CD14-positive monocyte (primary cell): ENCODE data around the gene UST. TPM values are rescaled to one million over a fixed set of nuclear protein-coding genes. Genes with fewer than 3 reads are reported as not detected.

ENCODE experiments used
- DNase-seq, 3 donors: peaks; one replicate each; pipeline ENCODE4 v3.0.0-alpha.2; 2011 to 2022
- H2AFZ ChIP-seq: 2 replicates; pipeline ENCODE4 v1.6.0; 2012; ENCODE audit warnings: mild to moderate bottlenecking, low read depth, low read length, inconsistent platforms; ENCODE audit not compliant: insufficient read depth, poor library complexity, severe bottlenecking
- H3K27ac ChIP-seq, 2 donors: 1 replicate in 1 of 2; 2 replicates in 1 of 2; pipeline ENCODE4 v1.5.1; 2012 to 2013; ENCODE audit warnings: low read length in 2 of 2, control low read depth in 1 of 2, inconsistent platforms in 1 of 2, low read depth in 1 of 2, mild to moderate bottlenecking in 1 of 2
- H3K27me3 ChIP-seq, 2 donors: one replicate each; pipeline versions ENCODE4 v1.6.0 to v1.6.1; 2011 to 2013; ENCODE audit warnings: low read length in 2 of 2; ENCODE audit not compliant: control insufficient read depth in 2 of 2, insufficient read depth in 2 of 2
- H3K36me3 ChIP-seq, 2 donors: replicated peaks in 1 of 2; 1 replicate in 1 of 2; 2 replicates in 1 of 2; pipeline versions ENCODE4 v1.5.1 to v1.6.1; 2012 to 2013; ENCODE audit warnings: low read length in 2 of 2, control low read depth in 1 of 2, inconsistent platforms in 1 of 2, mild to moderate bottlenecking in 1 of 2; ENCODE audit not compliant: insufficient read depth in 2 of 2, control insufficient read depth in 1 of 2
- H3K4me1 ChIP-seq, 2 donors: 1 replicate in 1 of 2; 2 replicates in 1 of 2; pipeline versions ENCODE4 v1.5.1 to v1.6.1; 2012 to 2013; ENCODE audit warnings: low read length in 2 of 2, control low read depth in 1 of 2, inconsistent platforms in 1 of 2, mild to moderate bottlenecking in 1 of 2, moderate library complexity in 1 of 2; ENCODE audit not compliant: insufficient read depth in 2 of 2, control insufficient read depth in 1 of 2
- H3K4me2 ChIP-seq: replicated peaks from 2 replicates; pipeline ENCODE3; 2012; ENCODE audit warnings: low read length, moderate library complexity, mild to moderate bottlenecking; ENCODE audit not compliant: poor library complexity, severe bottlenecking; ENCODE audit errors: extremely low read depth
- H3K4me3 ChIP-seq, 3 experiments: fragments of 200-600 bp in 1 of 3; sonication (generic) in 1 of 3; replicated peaks in 1 of 3; 1 replicate in 2 of 3; 2 replicates in 1 of 3; pipeline ENCODE4 v1.5.1; 2011 to 2013; ENCODE audit warnings: low read length in 3 of 3, mild to moderate bottlenecking in 3 of 3, control low read depth in 2 of 3, low read depth in 2 of 3, inconsistent platforms in 1 of 3, moderate library complexity in 1 of 3
- H3K79me2 ChIP-seq: 2 replicates; pipeline ENCODE4 v1.6.0; 2012; ENCODE audit warnings: mild to moderate bottlenecking, control low read depth, inconsistent platforms, low read length, moderate library complexity; ENCODE audit not compliant: insufficient read depth
- H3K9ac ChIP-seq: 2 replicates; pipeline ENCODE4 v1.6.0; 2017; ENCODE audit warnings: low read length, mild to moderate bottlenecking; ENCODE audit not compliant: insufficient read depth, poor library complexity, severe bottlenecking
- H3K9me3 ChIP-seq, 2 donors: replicated peaks in 1 of 2; 1 replicate in 1 of 2; 2 replicates in 1 of 2; pipeline versions ENCODE4 v1.5.1 to v1.6.1; 2012 to 2013; ENCODE audit warnings: low read length in 2 of 2, control low read depth in 1 of 2; ENCODE audit not compliant: control insufficient read depth in 1 of 2, insufficient read depth in 1 of 2
- H4K20me1 ChIP-seq: 2 replicates; pipeline ENCODE4 v1.6.0; 2012; ENCODE audit warnings: mild to moderate bottlenecking, low read length, control low read depth, moderate library complexity; ENCODE audit not compliant: insufficient read depth
- H3K27ac Mint-ChIP-seq, 7 donors: one replicate each; pipeline ENCODE4 v1.8.0; 2020; ENCODE audit warnings: mild to moderate bottlenecking in 7 of 7, mixed read lengths in 7 of 7, moderate library complexity in 6 of 7, inconsistent platforms in 2 of 7
- H3K27me3 Mint-ChIP-seq, 3 donors: one replicate each; pipeline ENCODE4 v1.8.0; 2021 to 2022; ENCODE audit warnings: low read depth in 3 of 3, mild to moderate bottlenecking in 3 of 3, mixed read lengths in 3 of 3, moderate library complexity in 3 of 3, inconsistent platforms in 1 of 3
- H3K36me3 Mint-ChIP-seq, 2 donors: one replicate each; pipeline ENCODE4 v1.8.0; 2020; ENCODE audit warnings: mixed read lengths in 2 of 2, inconsistent platforms in 1 of 2, mild to moderate bottlenecking in 1 of 2
- H3K4me1 Mint-ChIP-seq: one replicate; pipeline ENCODE4 v1.8.0; 2020; ENCODE audit warnings: mild to moderate bottlenecking, mixed read lengths
- H3K4me3 Mint-ChIP-seq, 2 donors: one replicate each; pipeline ENCODE4 v1.8.0; 2020; ENCODE audit warnings: mild to moderate bottlenecking in 2 of 2, mixed read lengths in 2 of 2, moderate library complexity in 1 of 2
- H3K9me3 Mint-ChIP-seq, 7 donors: one replicate each; pipeline ENCODE4 v1.8.0; 2020 to 2022; ENCODE audit warnings: mixed read lengths in 7 of 7, mild to moderate bottlenecking in 6 of 7, moderate library complexity in 6 of 7, inconsistent platforms in 2 of 7
- CTCF ChIP-seq: fragments of 200-600 bp; IDR thresholded peaks from one replicate; pipeline ENCODE4 v1.8.0; 2022; ENCODE audit warnings: antibody characterized with exemption, mild to moderate bottlenecking
- WGBS: methylation state at CpG from one replicate; pipeline ENCODE4 v1.1.5; 2013; ENCODE audit warnings: missing lambda C conversion rate; ENCODE audit not compliant: insufficient coverage; 5-methylcytosine and 5-hydroxymethylcytosine counted together
- intact Hi-C, 2 donors: fragments of 100-400 bp; cut with micrococcal nuclease; formaldehyde crosslinking; loops; one replicate each; pipeline versions ENCODE4 v1.15.0 to v1.15.1; 2023
- polyA plus RNA-seq, 3 donors: library from polyadenylated mRNA; depleted of rRNA in 1 of 3; unstranded in 2 of 3; stranded (reverse) in 1 of 3; fragments of 300-500 nt in 2 of 3; fragments of >200 nt in 1 of 3; fragmentation: Illumina TruSeq in 2 of 3; gene quantifications; 1 replicate in 2 of 3; 2 replicates in 1 of 3; pipeline ENCODE4 v1.2.3, GENCODE V29; 2012 to 2021

The UST gene
- polyA plus RNA-seq, 3 donors = 0.33 to 0.53 (median 0.48) TPM

- WGBS = no CpG with 5 or more reads among the region's 2 CpGs
- no peaks in the 10 kb centered on the region for H3K9me3 ChIP-seq
- TF ChIP-seq CTCF = no peak
- peaks cover 5% of the 10 kb centered on the region for H3K4me1 Mint-ChIP-seq
- no peak overlapping the region for H2AFZ ChIP-seq
- H3K4me3 ChIP-seq = no peak overlapping the region
- no peak overlapping the region for H3K4me2 ChIP-seq
- no peak for DNase-seq
- H3K79me2 ChIP-seq = no peaks in the 10 kb centered on the region
- H3K27ac ChIP-seq = no peak overlapping the region
- no peaks in the 10 kb centered on the region for H3K36me3 Mint-ChIP-seq
- H3K9me3 Mint-ChIP-seq = peaks cover 0 to 3% (median 0%) of the 10 kb centered on the region in 7 donors
- H3K4me3 Mint-ChIP-seq = no peak overlapping the region
- H3K27me3 Mint-ChIP-seq = peaks cover 2 to 4% (median 2%) of the 10 kb centered on the region in 3 donors
- no peak overlapping the region for H3K27ac Mint-ChIP-seq
- H3K4me1 ChIP-seq = no peaks in the 10 kb centered on the region
- no peaks in the 10 kb centered on the region for H4K20me1 ChIP-seq
- intact Hi-C loops = no loop called here
- H3K36me3 ChIP-seq = no peaks in the 10 kb centered on the region
- H3K27me3 ChIP-seq = no peaks in the 10 kb centered on the region
- no peak overlapping the region for H3K9ac ChIP-seq
Observed at GRCh38 chr6:148983966-148984365, 237.1 kb downstream of the UST start.

GRCh38 chr6:148984531-148985056 is 237.8 kb downstream of the UST start:
- Mint-ChIP-seq H3K27ac (no peak overlapping the region), H3K9me3 (peaks cover 0 to 3% (median 0%) of the 10 kb centered on the region in 7 donors), H3K4me1 (peaks cover 7% of the 10 kb centered on the region), H3K27me3 (peaks cover 0 to 4% (median 1%) of the 10 kb centered on the region in 3 donors), H3K4me3 (no peak overlapping the region), H3K36me3 (no peaks in the 10 kb centered on the region)
- H3K27me3 ChIP-seq = no peaks in the 10 kb centered on the region
- intact Hi-C loops = no loop called here
- no peak overlapping the region for H2AFZ ChIP-seq
- no peak overlapping the region for H3K4me2 ChIP-seq
- no peak overlapping the region for H3K27ac ChIP-seq
- no peak for TF ChIP-seq CTCF
- no peaks in the 10 kb centered on the region for H3K79me2 ChIP-seq
- no peaks in the 10 kb centered on the region for H3K36me3 ChIP-seq
- H3K9ac ChIP-seq = no peak overlapping the region
- no peaks in the 10 kb centered on the region for H4K20me1 ChIP-seq
- H3K4me3 ChIP-seq = no peak overlapping the region
- H3K9me3 ChIP-seq = no peaks in the 10 kb centered on the region
- no peak for DNase-seq
- no peaks in the 10 kb centered on the region for H3K4me1 ChIP-seq
- WGBS = 95% methylated on average over 4 of the region's 4 CpGs
